Uterus (tissue), 2 donors: ENCODE measurements around the gene REN.

Experiments used
- CTCF ChIP-seq, 4 experiments: fragments of 200-600 bp in 2 of 4; fragments of 450-650 bp in 2 of 4; sonication (generic) in 2 of 4; IDR thresholded peaks; one replicate each; pipeline ENCODE4 v1.5.1; 2016 to 2019; ENCODE audit warnings: antibody characterized with exemption in 4 of 4, mild to moderate bottlenecking in 2 of 4, moderate library complexity in 1 of 4
- POLR2A ChIP-seq, 2 donors: fragments of 450-650 bp; IDR thresholded peaks; one replicate each; pipeline ENCODE4 v1.6.1; 2016; ENCODE audit warnings: antibody characterized with exemption in 2 of 2, mild to moderate bottlenecking in 1 of 2, moderate library complexity in 1 of 2

GRCh38 chr1:204136814-204137213, 29.3 kb downstream of the REN start:
- TF ChIP-seq CTCF (IDR thresholded peaks at IDR 0.05) (no peak), POLR2A (IDR thresholded peaks at IDR 0.05) (no peak)
